HEK293 (cell line): Measurements from ENCODE around the gene ACOT8.

Experiments used
- CTCF ChIA-PET: fragments of 350-600 bp; formaldehyde crosslinking; extraction: SDS; loops from one replicate; lab custom pipeline; 2021; ENCODE audit warnings: antibody characterized with exemption; lab: Yijun Ruan, JAX
- POLR2A ChIA-PET: fragments of 300-600 bp; formaldehyde crosslinking; extraction: SDS; loops from one replicate; lab custom pipeline; 2020; ENCODE audit warnings: antibody characterized with exemption, inconsistent platforms; lab: Yijun Ruan, JAX
- H3K27ac ChIP-seq: fragments of 200-500 bp; sonication (Bioruptor generic); 2 replicates; pipeline ENCODE4 v1.5.1; 2014; ENCODE audit warnings: low read depth, low read length, control low read depth, inconsistent platforms; ENCODE audit errors: extremely low read depth
- H3K36me3 ChIP-seq, 2 experiments: fragments of 200-500 bp in 1 of 2; sonication (Bioruptor generic) in 1 of 2; 1 replicate in 1 of 2; 2 replicates in 1 of 2; pipeline ENCODE4 v1.5.1; 2014 to 2017; ENCODE audit warnings: inconsistent platforms in 2 of 2, low read length in 2 of 2; ENCODE audit not compliant: control insufficient read depth in 2 of 2, insufficient read depth in 1 of 2
- H3K4me1 ChIP-seq: fragments of 200-500 bp; sonication (Bioruptor generic); 2 replicates; pipeline ENCODE4 v1.5.1; 2014; ENCODE audit warnings: mild to moderate bottlenecking, low read length, inconsistent platforms; ENCODE audit not compliant: control insufficient read depth, insufficient read depth
- H3K4me3 ChIP-seq: 2 replicates; pipeline ENCODE4 v1.5.1; 2011; ENCODE audit warnings: low read depth, mild to moderate bottlenecking, control low read depth, low read length, moderate library complexity
- H3K9me3 ChIP-seq: fragments of 200-500 bp; sonication (Bioruptor generic); 2 replicates; pipeline ENCODE4 v1.5.1; 2014; ENCODE audit warnings: low read depth, low read length, inconsistent platforms; ENCODE audit not compliant: control insufficient read depth, insufficient read depth
- FEZF1 ChIP-seq: fragments of 450-650 bp; formaldehyde crosslinking; IDR thresholded peaks from 2 replicates; pipeline ENCODE4 v1.5.1; 2016; ENCODE audit warnings: missing biosample characterization, missing genetic modification characterization
- GLI4 ChIP-seq: fragments of 450-650 bp; formaldehyde crosslinking; IDR thresholded peaks from 2 replicates; pipeline ENCODE4 v1.5.1; 2016; ENCODE audit warnings: missing biosample characterization, missing genetic modification characterization
- HOXA7 ChIP-seq: sonication (generic); formaldehyde crosslinking; IDR thresholded peaks from 2 replicates; pipeline ENCODE4 v1.8.1; 2022; ENCODE audit warnings: missing genetic modification reagents, borderline replicate concordance
- KLF10 ChIP-seq: fragments of 450-650 bp; IDR thresholded peaks from 2 replicates; pipeline ENCODE4 v1.5.1; 2018; ENCODE audit warnings: missing biosample characterization, mild to moderate bottlenecking, missing genetic modification characterization
- KLF7 ChIP-seq: fragments of 450-650 bp; formaldehyde crosslinking; IDR thresholded peaks from 2 replicates; pipeline ENCODE4 v1.5.1; 2016; ENCODE audit warnings: missing biosample characterization, missing genetic modification characterization, borderline replicate concordance
- MZF1 ChIP-seq: fragments of 450-650 bp; formaldehyde crosslinking; IDR thresholded peaks from 2 replicates; pipeline ENCODE4 v1.5.1; 2017; ENCODE audit warnings: missing biosample characterization, missing genetic modification characterization, borderline replicate concordance
- RBAK ChIP-seq: fragments of 450-650 bp; formaldehyde crosslinking; IDR thresholded peaks from 2 replicates; pipeline ENCODE4 v1.5.1; 2016; ENCODE audit warnings: missing biosample characterization, missing genetic modification characterization
- SCRT2 ChIP-seq: fragments of 450-650 bp; formaldehyde crosslinking; IDR thresholded peaks from 2 replicates; pipeline ENCODE4 v1.5.1; 2016; ENCODE audit warnings: missing biosample characterization, missing genetic modification characterization
- ZNF121 ChIP-seq: fragments of 450-650 bp; formaldehyde crosslinking; IDR thresholded peaks from 2 replicates; pipeline ENCODE4 v1.5.1; 2016; ENCODE audit warnings: missing biosample characterization, missing genetic modification characterization
- ZNF19 ChIP-seq: fragments of 450-650 bp; formaldehyde crosslinking; IDR thresholded peaks from 2 replicates; pipeline ENCODE4; 2016; ENCODE audit warnings: missing biosample characterization, missing genetic modification characterization, low read depth
- ZNF292 ChIP-seq: fragments of 450-650 bp; formaldehyde crosslinking; IDR thresholded peaks from 2 replicates; pipeline ENCODE4 v1.5.1; 2016; ENCODE audit warnings: low read depth, missing biosample characterization, missing genetic modification characterization, borderline replicate concordance
- ZNF335 ChIP-seq: fragments of 450-650 bp; formaldehyde crosslinking; conservative IDR thresholded peaks from 2 replicates; pipeline ENCODE4 v1.5.1; 2016; ENCODE audit warnings: missing biosample characterization, missing genetic modification characterization
- ZNF354C ChIP-seq: fragments of 450-650 bp; formaldehyde crosslinking; IDR thresholded peaks from 2 replicates; pipeline ENCODE4 v1.5.1; 2016; ENCODE audit warnings: missing biosample characterization, missing genetic modification characterization, low read depth, borderline replicate concordance
- ZNF596 ChIP-seq: fragments of 450-650 bp; IDR thresholded peaks from 2 replicates; pipeline ENCODE4 v1.5.0; 2018; ENCODE audit warnings: missing biosample characterization, mild to moderate bottlenecking, missing genetic modification characterization, moderate library complexity
- ZNF600 ChIP-seq: fragments of 450-650 bp; formaldehyde crosslinking; IDR thresholded peaks from 2 replicates; pipeline ENCODE4 v1.5.1; 2016; ENCODE audit warnings: missing biosample characterization, missing genetic modification characterization
- ZNF629 ChIP-seq: fragments of 450-650 bp; formaldehyde crosslinking; IDR thresholded peaks from 2 replicates; pipeline ENCODE4 v1.5.1; 2017; ENCODE audit warnings: missing biosample characterization, missing genetic modification characterization
- ZNF707 ChIP-seq: fragments of 450-650 bp; formaldehyde crosslinking; IDR thresholded peaks from 2 replicates; pipeline ENCODE4 v1.5.1; 2016; ENCODE audit warnings: missing biosample characterization, missing genetic modification characterization
- ZNF837 ChIP-seq: fragments of 450-650 bp; formaldehyde crosslinking; IDR thresholded peaks from 2 replicates; pipeline ENCODE4 v1.5.1; 2016; ENCODE audit warnings: missing biosample characterization, missing genetic modification characterization
- TF ChIP-seq, protein P1 (sequence below): fragments of 450-650 bp; formaldehyde crosslinking; IDR thresholded peaks from 2 replicates; pipeline ENCODE4 v1.5.1; 2017; ENCODE audit warnings: missing biosample characterization, missing genetic modification characterization
- TF ChIP-seq, protein P2 (sequence below): fragments of 450-650 bp; formaldehyde crosslinking; IDR thresholded peaks from 2 replicates; pipeline ENCODE4 v1.5.1; 2016; ENCODE audit warnings: missing biosample characterization, missing genetic modification characterization
- TF ChIP-seq, protein P3 (sequence below): fragments of 450-650 bp; formaldehyde crosslinking; IDR thresholded peaks from 2 replicates; pipeline ENCODE4 v1.5.1; 2016; ENCODE audit warnings: missing biosample characterization, missing genetic modification characterization, borderline replicate concordance
- TF ChIP-seq, protein P4 (sequence below): fragments of 450-650 bp; formaldehyde crosslinking; IDR thresholded peaks from 2 replicates; pipeline ENCODE4 v1.5.1; 2016; ENCODE audit warnings: missing biosample characterization, missing genetic modification characterization

ACOT8 gene

DNA sequence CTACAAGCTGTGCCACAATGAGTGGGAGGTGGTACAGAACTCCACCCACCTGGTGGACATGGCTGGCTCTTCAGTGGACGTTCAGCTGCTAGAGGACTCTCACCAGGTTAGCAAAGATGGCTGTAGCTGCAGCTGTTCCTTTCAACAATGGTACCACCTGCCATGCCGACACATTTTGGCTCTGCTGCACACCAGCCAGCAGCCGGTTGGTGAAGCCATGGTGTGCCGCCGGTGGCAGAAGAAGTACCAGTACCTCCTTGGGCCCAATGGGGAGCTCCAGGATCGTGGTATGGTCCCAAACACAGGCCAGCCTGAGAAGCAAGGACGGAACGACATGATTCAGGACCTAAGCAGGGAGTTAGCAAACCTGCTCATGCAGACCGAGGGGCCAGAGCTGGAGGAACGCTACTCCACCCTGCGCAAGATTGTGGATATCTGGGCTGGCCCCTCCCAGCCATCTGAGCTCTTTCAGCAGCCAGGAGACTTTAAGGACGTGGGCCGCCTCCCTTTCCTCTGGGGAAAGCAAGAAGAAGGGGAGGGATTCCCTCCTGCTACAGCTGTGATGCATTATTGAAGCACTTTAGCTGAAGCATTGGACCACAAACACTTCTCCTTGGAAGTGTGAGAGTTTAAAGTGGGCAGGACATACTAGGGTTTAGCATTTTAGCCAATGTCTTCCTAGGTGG, 21.0 kb upstream of the ACOT8 start:
- H3K4me1 ChIP-seq, result no peaks in the 10 kb centered on the region
- H3K4me3 ChIP-seq, result no peak overlapping the region
- POLR2A ChIA-PET, result interaction anchor here (0.9 kb wide), 1 partner anchor 17 kb away, joined by 4 read pairs; no protein-coding TSS in a partner anchor
- H3K9me3 ChIP-seq, result no peaks in the 10 kb centered on the region
- CTCF ChIA-PET, result interaction anchor here (0.8 kb wide), 1 partner anchor 49 kb away, joined by 3 read pairs; no protein-coding TSS in a partner anchor
- TF ChIP-seq, protein P1, sequence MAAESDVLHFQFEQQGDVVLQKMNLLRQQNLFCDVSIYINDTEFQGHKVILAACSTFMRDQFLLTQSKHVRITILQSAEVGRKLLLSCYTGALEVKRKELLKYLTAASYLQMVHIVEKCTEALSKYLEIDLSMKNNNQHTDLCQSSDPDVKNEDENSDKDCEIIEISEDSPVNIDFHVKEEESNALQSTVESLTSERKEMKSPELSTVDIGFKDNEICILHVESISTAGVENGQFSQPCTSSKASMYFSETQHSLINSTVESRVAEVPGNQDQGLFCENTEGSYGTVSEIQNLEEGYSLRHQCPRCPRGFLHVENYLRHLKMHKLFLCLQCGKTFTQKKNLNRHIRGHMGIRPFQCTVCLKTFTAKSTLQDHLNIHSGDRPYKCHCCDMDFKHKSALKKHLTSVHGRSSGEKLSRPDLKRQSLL, result no peak
- TF ChIP-seq ZNF707 (tag by site-specific recombination), result no peak
- no peak for TF ChIP-seq SCRT2 (tag by site-specific recombination)
- TF ChIP-seq, protein P2, sequence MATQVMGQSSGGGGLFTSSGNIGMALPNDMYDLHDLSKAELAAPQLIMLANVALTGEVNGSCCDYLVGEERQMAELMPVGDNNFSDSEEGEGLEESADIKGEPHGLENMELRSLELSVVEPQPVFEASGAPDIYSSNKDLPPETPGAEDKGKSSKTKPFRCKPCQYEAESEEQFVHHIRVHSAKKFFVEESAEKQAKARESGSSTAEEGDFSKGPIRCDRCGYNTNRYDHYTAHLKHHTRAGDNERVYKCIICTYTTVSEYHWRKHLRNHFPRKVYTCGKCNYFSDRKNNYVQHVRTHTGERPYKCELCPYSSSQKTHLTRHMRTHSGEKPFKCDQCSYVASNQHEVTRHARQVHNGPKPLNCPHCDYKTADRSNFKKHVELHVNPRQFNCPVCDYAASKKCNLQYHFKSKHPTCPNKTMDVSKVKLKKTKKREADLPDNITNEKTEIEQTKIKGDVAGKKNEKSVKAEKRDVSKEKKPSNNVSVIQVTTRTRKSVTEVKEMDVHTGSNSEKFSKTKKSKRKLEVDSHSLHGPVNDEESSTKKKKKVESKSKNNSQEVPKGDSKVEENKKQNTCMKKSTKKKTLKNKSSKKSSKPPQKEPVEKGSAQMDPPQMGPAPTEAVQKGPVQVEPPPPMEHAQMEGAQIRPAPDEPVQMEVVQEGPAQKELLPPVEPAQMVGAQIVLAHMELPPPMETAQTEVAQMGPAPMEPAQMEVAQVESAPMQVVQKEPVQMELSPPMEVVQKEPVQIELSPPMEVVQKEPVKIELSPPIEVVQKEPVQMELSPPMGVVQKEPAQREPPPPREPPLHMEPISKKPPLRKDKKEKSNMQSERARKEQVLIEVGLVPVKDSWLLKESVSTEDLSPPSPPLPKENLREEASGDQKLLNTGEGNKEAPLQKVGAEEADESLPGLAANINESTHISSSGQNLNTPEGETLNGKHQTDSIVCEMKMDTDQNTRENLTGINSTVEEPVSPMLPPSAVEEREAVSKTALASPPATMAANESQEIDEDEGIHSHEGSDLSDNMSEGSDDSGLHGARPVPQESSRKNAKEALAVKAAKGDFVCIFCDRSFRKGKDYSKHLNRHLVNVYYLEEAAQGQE, result no peak
- no peak for TF ChIP-seq ZNF600 (tag by site-specific recombination)
- TF ChIP-seq ZNF335 (tag by site-specific recombination), result no peak
- TF ChIP-seq, protein P3, sequence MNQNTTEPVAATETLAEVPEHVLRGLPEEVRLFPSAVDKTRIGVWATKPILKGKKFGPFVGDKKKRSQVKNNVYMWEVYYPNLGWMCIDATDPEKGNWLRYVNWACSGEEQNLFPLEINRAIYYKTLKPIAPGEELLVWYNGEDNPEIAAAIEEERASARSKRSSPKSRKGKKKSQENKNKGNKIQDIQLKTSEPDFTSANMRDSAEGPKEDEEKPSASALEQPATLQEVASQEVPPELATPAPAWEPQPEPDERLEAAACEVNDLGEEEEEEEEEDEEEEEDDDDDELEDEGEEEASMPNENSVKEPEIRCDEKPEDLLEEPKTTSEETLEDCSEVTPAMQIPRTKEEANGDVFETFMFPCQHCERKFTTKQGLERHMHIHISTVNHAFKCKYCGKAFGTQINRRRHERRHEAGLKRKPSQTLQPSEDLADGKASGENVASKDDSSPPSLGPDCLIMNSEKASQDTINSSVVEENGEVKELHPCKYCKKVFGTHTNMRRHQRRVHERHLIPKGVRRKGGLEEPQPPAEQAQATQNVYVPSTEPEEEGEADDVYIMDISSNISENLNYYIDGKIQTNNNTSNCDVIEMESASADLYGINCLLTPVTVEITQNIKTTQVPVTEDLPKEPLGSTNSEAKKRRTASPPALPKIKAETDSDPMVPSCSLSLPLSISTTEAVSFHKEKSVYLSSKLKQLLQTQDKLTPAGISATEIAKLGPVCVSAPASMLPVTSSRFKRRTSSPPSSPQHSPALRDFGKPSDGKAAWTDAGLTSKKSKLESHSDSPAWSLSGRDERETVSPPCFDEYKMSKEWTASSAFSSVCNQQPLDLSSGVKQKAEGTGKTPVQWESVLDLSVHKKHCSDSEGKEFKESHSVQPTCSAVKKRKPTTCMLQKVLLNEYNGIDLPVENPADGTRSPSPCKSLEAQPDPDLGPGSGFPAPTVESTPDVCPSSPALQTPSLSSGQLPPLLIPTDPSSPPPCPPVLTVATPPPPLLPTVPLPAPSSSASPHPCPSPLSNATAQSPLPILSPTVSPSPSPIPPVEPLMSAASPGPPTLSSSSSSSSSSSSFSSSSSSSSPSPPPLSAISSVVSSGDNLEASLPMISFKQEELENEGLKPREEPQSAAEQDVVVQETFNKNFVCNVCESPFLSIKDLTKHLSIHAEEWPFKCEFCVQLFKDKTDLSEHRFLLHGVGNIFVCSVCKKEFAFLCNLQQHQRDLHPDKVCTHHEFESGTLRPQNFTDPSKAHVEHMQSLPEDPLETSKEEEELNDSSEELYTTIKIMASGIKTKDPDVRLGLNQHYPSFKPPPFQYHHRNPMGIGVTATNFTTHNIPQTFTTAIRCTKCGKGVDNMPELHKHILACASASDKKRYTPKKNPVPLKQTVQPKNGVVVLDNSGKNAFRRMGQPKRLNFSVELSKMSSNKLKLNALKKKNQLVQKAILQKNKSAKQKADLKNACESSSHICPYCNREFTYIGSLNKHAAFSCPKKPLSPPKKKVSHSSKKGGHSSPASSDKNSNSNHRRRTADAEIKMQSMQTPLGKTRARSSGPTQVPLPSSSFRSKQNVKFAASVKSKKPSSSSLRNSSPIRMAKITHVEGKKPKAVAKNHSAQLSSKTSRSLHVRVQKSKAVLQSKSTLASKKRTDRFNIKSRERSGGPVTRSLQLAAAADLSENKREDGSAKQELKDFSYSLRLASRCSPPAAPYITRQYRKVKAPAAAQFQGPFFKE (tag by site-specific recombination), result no peak
- TF ChIP-seq ZNF292 (tag by site-specific recombination), result no peak
- TF ChIP-seq ZNF121 (tag by site-specific recombination), result no peak
- no peak for TF ChIP-seq KLF10 (tag by site-specific recombination)
- H3K27ac ChIP-seq, result no peak overlapping the region
- peaks cover 0 to 35% of the 10 kb centered on the region in 2 experiments; a peak in 1 of 3 replicates for H3K36me3 ChIP-seq

DNA sequence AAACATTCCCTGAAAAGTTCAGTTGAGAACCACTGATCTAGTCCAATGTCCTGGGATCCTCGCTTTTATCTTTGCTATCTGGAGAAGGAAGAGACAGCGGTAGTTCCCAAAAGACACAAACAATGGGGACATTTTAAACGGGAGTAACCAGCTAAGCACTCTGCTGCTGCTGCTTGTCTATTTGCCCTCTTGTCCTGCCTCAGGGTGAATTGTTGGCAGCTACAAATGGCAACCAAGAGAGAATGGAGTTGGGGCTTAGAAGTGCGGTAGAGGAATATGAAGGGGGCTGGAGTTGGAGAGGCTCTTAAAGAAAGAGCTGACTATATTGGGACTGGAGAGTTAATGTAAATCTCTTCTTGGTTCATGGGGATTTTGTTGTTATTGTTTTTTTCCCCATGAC, 17.4 kb upstream of the ACOT8 start:
- Histone ChIP-seq H3K36me3 (peaks cover 0 to 29% of the 10 kb centered on the region in 2 experiments; a peak in 1 of 3 replicates), H3K4me1 (no peaks in the 10 kb centered on the region), H3K9me3 (no peaks in the 10 kb centered on the region), H3K27ac (no peak overlapping the region), H3K4me3 (no peak overlapping the region)
- ChIA-PET CTCF (interaction anchor here (0.5 to 1.5 kb wide), 3 partner anchors 76 to 140 kb away, joined by 3 to 4 read pairs (median 4); no protein-coding TSS in a partner anchor), POLR2A (no interaction called here)
- no peak for TF ChIP-seq RBAK (tag by site-specific recombination)
- no peak for TF ChIP-seq MZF1 (tag by site-specific recombination)
- TF ChIP-seq GLI4, result no peak
- no peak for TF ChIP-seq ZNF629 (tag by site-specific recombination)
- no peak for TF ChIP-seq ZNF19 (tag by site-specific recombination)
- TF ChIP-seq ZNF354C, result no peak
- no peak for TF ChIP-seq KLF7
- TF ChIP-seq HOXA7, result no peak
- TF ChIP-seq ZNF596, result no peak
- TF ChIP-seq, protein P4, sequence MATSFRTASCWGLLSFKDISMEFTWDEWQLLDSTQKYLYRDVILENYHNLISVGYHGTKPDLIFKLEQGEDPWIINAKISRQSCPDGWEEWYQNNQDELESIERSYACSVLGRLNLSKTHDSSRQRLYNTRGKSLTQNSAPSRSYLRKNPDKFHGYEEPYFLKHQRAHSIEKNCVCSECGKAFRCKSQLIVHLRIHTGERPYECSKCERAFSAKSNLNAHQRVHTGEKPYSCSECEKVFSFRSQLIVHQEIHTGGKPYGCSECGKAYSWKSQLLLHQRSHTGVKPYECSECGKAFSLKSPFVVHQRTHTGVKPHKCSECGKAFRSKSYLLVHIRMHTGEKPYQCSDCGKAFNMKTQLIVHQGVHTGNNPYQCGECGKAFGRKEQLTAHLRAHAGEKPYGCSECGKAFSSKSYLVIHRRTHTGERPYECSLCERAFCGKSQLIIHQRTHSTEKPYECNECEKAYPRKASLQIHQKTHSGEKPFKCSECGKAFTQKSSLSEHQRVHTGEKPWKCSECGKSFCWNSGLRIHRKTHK (tag by site-specific recombination), result no peak
- TF ChIP-seq FEZF1 (tag by site-specific recombination), result no peak
- no peak for TF ChIP-seq ZNF837 (tag by site-specific recombination)
